Superior temporal gyrus (tissue), 1 donor: Measurements from ENCODE around the gene TMEM143.
A peak's percentile ranks its signal among the peaks of the same experiment; 100 is the strongest.
"Not testable (repeated sequence)": the region's sequence is repeated elsewhere in the genome, so short reads cannot be mapped to it uniquely, and the experiment has no call there.

ENCODE experiments used
- DNase-seq: peaks from one replicate; pipeline ENCODE4 v3.0.0-alpha.2; 2016; ENCODE audit errors: extremely low spot score

TMEM143 gene

DNA sequence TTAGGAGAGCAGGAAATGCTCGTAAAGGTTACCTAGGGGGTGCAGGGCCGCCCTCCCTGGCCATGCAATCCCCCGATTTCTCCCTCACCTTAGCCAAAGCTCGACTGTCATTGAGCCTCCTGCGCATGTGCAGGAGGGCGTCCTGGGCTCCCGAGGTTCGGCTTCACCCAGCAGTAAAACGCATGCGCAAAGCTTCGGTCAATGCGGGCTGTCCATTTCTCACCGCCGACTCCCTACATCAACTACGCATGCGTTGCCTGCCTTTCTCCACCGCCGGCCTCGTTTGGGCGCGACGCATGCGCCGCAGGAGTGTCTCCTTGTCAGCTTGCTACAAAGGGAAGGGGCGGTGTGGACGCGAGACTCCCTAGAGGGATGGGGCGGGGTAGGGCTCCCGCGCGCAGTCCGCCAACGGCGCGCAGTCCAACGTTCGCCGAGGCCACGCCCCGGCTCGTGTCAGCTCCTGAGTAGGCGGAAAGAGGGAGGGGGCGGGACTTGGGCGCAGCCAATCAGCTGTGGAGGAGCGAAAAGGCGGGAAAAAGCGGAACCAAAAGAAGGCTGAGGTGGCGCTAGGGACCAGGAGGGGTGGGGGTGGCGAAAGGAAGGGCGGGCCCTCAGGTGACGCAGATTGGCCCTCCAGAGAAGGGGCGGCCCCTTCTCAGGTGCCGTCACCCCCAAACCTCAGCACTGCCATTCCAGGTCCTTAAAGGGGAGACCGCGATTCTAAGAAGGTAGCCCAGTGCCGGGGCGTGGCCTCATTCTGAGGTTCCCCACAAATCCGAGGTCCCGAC lies at the start of gene TMEM143, which contains the start of gene SYNGR4:
Gene TMEM143, minus strand, starts transcription at position 131 of the 788 bp plus-strand sequence. Its CDS starts 20 bp downstream, at position 111.
Gene SYNGR4, plus strand, starts transcription at position 558 of the 788 bp plus-strand sequence. CDS start 1,476 bp downstream, outside the sequence.
- DNase-seq: peak; percentile 100

DNA sequence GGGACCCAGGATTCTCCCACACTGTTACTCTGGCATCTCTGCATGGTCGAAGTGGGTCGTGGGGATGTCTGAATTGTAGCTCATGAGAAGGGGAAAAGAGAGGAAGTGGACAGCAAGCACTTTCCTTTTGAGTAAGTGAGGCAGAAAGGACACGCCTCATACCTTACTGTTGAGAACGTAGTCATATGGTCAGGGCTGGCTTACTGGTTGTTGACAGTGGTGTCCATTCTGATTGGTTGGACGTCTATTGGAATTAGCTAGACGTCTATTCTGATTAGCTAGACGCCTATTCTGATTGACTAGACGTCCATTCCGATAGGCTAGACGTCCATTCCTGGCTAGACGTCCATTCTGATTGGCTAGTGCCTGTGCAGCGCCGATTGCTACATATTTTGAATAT lies 42.1 kb upstream of the TMEM143 start:
- no peak for DNase-seq

DNA sequence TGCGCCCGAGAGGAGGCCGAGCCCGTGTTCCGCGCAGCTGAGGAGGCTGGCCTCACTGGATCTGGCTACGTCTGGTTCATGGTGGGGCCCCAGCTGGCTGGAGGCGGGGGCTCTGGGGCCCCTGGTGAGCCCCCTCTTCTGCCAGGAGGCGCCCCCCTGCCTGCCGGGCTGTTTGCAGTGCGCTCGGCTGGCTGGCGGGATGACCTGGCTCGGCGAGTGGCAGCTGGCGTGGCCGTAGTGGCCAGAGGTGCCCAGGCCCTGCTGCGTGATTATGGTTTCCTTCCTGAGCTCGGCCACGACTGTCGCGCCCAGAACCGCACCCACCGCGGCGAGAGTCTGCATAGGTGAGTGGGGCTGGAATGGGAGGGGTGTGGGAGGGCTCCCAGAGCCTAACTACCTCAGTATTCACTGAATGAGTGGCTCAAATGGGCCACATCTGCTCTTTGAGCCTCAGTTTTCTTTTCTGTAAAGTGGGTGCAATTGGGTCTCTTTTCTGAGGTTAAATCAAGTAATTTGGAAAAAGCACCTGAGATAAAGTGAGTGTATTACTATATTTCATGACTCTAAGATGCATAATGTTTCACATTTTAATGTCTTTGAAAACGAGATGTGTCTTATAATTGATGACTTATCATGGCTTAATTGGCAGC lies 41.4 kb upstream of the TMEM143 start:
- no peak for DNase-seq

DNA sequence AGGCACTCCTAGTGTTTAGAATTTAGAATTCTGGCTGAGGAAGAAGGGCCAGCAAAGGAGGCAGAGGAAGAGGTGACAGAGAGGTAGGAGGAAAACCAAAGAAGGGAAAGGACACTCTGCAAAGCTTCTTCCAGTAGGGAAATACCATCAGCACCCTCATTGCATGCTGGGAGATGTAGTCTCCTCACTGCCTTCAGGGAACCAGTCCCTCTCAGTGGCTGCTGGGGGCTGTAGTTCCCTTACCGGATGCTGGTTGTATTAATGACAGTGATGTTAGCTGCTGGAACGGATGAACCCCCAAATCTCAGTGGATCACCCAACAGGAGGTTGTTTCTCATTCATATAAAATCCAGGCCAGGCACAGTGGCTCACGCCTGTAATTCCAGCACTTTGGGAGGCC lies 39.9 kb upstream of the TMEM143 start:
- DNase-seq: peak; percentile 72

DNA sequence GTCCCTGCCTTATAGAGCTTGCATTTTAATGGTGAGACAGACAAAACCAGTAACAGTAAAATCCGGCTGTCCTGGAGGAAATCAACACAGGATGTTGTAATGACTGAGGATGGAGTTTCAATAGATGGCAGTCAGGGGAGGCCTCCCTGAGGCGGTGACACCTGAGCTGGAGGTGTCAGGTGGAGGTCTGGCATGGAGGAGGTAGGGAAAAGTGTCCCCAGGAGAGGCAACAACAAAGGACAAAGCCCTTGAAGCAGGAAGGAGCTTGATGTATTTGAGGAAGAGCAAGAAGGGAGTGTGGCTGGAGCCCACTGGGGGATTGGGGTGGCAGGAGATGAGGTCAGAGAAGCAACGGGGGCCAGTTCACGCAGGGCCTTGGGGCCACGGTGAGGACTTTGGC lies 37.5 kb upstream of the TMEM143 start:
- DNase-seq: no peak

DNA sequence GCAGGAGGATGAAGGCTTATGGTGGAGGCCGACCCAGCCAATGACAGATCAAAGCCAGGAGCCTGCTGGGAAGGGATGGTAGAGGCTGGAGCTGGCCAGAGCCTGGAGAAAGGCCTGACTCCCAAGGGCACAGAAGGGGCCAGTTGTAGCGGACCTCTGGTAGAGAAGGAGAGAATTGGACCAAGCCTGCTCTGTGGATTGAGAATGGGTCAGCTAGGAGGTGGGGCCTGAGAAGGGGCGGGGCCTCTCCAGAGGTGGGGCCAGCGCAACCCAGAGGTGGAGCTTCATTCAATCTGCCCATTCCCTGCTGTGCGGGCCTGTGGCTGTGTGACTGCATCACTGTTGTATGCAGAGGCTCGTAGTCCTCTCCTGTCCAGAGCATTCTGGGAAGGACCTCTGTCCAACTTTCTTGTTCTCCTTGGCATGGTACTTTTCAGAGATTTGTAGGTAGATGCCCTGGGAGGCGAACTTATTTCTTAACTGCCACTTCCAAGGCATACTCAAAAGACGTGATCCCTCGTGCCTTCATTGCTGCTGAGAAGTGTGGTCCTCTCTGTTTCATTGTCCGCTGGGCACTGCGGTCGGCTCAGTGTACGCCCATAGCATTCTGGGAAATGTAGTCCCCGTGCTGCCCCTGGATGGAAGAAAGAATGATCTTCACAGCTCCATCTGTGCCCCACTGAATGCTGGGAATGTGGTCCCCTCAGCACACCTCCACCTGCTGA lies 36.4 kb upstream of the TMEM143 start:
- no peak for DNase-seq

DNA sequence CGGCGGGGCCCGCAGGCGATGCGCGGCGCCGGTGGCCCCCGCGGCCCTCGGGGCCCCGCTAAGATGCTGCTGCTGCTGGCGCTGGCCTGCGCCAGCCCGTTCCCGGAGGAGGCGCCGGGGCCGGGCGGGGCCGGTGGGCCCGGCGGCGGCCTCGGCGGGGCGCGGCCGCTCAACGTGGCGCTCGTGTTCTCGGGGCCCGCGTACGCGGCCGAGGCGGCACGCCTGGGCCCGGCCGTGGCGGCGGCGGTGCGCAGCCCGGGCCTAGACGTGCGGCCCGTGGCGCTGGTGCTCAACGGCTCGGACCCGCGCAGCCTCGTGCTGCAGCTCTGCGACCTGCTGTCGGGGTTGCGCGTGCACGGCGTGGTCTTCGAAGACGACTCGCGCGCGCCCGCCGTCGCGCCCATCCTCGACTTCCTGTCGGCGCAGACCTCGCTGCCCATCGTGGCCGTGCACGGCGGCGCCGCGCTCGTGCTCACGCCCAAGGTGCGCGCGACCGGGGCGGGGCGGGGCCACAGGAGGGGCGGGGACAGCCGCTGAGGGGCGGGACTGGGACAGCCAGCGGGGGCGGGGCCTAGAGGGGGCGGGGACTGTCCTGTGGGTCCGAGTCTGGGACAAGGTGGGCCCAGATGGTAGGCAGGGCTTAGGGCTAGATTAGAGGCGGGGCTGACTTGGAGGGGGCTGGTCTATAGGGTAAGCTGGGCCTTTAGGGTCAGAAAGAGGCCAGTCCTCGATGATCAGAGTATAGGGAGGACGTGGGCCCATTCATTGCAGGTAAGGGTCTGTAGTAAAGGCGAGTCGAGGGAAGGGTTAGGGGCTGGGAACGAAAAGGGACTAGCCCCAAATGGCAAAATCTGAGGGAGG lies 34.9 kb upstream of the TMEM143 start:
- DNase-seq: no peak

DNA sequence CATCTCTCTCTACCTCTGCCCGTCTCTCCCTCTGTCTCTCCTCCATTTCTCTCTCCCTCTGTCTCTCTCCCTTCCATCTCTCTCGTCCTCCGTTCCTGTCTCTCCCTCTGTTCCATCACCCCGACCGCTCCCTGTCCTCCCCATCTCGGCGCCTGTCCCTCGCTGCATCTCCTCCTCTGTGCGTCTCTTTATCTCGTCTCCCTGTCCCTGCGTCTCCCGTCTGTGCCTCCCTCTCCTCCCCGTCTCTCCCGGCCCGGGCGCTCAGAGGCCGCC lies 34.3 kb upstream of the TMEM143 start:
- no peak for DNase-seq

DNA sequence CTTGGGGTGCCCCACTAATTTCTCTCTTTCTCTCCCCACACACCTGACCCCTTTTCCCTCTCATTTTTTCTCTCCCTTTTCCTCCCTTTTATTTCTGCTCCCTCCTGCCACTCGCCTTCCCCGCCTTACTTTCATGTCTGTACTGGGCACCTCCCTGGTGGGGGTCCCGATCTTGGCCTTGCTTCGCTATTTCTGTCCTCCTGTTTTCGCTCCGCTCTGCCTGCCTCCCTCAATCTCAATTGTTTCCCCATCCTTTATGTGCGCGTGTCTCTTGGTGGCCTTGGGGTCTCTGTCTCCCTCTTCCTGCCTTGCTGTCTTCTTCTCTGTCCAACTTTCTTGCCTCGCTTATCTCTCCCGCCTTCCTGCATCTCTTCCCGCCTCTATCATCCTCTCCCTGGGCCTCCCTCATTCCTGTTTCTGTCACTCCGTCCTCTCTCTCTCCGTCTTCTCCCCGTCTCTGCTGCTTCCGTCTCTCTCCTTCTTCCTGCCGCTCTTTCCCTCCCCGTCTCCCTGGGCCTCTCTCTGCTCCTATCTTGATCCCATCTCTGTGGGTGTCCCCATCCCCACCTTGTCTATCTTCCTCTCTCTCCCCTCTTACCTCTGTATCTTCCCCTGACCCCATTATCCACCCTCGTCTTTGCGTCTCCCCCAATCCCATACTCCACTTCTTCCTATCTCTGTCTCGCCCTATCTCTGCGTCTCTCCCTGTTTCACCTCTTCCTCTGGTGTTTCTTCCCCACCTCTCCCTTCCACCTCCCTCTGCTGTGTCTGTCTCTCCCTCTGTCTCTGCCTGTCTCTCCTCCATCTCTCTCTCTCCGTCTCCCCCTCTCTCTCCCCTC lies 33.7 kb upstream of the TMEM143 start:
- DNase-seq: no peak

DNA sequence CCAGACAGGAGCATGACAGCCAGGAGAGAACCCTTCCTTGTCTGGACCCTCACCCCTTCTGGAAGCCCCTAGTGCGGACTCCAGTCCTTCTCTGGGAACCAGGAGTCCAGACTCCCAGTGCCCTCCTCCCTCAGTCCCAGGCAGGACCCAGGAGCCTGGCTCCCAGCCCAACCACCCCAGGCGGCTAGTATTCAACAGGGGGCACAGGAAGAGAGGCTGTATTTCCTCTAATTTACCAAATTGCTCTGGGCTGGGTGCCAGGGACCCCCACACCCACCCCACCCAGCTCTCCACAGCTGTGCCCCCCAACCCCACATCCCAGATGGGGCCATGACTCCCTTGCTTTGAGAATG lies 33.1 kb upstream of the TMEM143 start:
- no peak for DNase-seq

DNA sequence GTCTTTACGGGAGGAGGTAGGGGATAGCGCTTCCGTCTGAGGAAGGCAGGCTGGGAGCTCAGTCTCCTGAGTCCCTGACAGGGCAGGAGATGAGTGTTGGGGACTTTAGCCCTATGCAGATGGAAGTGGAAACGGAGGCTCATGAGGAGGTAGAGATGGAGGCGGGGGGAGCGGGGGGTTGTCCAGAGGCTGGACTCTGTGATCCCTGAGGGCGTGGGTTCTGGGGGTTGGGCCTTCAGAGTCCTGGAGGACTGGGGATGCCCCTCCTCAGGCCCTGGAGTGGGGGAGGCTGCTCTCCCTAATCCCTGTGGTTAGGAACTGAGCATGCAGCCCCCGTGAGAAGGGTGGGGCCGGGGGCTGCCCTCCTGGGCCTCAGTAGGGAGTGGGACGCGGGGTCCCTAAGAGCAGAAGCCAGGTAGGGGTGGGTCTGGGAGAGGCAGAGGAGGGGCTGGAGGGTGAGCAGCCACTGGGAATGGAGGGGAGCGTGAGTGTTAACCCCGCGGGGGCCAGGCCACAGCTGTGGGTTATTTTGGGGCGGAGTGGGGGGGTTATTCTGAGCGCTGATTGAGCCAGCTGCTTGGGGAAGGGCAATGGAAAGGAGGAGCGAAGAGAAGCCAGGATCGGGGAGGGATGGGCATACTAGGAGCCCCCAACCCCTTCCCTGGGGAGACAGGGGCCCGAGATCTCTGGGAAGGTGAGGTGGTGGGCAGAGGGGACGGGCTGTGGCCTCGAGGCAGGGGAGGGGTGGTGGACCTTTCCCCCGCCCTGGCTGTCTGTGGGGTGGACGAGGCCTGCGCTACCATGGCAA lies 32.5 kb upstream of the TMEM143 start:
- no peak for DNase-seq

DNA sequence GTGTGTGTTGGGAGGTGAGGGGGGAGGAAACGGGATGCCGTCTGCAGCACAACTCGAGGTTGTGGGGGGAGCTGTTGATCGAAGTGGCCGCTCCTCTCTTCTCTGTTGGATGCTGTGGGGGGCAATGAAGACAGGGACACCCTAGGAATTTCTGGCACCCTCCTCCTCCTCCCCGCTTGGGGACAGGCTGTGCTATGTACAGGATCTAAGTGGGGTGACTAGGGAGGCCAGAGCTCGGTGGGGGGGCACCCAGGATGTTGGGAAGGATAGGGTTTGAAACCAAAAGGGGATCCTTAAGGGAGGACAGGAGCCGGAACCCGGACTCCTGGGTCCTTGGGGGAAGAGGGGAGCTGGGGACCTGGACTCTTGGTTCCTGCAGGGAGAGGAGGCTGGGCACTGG lies 31.8 kb upstream of the TMEM143 start:
- DNase-seq: no peak

DNA sequence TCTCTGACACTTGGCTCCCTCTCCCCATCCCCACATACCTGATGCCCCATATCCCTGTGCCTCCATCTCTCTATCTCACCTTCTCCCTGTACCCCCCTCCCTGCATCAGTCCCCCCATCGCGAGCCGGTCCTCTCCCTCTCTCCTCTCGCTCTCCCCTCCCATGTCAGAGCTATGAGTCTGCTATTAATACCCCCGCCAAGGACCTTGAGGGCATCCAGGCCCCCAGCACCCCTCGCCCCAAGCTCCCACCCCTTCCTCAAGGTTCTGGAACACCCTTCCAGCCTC lies 31.4 kb upstream of the TMEM143 start:
- DNase-seq: no peak

DNA sequence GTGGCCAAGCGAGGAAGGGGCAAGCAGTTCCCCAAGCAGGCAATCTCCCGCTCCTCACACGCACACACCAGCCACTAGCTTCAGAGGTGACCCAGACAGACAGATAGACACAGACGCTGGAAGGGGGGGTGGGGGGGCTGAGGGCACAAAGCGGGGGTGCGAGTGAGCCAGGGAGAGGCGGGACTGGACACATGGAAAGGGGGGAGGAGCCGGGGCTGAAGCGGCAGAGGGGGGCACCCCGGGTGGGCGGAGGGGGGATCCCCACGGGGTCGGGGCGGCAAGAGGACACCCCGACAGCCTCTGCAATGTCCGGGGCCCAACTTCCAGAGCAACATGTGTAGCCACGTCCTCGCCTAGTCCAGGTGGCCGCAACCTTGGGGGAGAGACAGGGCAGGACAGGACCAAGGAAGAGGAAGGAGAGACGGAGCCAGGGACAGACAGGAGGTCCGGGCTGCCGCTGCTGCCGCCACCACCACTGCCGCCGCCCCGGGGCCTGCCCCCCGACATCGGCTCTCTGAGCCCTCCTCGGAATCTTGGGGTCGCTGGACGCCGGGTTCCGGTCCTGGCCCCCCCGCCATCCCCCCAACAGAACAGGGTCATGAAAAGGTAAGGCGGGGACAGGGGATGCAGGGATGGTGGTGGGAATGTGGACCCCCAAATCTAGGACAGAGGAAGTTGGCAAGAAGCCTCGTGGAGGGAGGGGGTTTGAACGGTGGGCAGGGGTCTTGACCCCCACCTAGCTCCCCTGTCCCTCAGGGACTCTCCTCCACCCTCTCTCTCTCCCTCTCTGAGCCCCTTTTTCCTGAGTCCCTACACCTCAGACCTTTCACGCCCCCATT lies 30.8 kb upstream of the TMEM143 start:
- DNase-seq: no peak

DNA sequence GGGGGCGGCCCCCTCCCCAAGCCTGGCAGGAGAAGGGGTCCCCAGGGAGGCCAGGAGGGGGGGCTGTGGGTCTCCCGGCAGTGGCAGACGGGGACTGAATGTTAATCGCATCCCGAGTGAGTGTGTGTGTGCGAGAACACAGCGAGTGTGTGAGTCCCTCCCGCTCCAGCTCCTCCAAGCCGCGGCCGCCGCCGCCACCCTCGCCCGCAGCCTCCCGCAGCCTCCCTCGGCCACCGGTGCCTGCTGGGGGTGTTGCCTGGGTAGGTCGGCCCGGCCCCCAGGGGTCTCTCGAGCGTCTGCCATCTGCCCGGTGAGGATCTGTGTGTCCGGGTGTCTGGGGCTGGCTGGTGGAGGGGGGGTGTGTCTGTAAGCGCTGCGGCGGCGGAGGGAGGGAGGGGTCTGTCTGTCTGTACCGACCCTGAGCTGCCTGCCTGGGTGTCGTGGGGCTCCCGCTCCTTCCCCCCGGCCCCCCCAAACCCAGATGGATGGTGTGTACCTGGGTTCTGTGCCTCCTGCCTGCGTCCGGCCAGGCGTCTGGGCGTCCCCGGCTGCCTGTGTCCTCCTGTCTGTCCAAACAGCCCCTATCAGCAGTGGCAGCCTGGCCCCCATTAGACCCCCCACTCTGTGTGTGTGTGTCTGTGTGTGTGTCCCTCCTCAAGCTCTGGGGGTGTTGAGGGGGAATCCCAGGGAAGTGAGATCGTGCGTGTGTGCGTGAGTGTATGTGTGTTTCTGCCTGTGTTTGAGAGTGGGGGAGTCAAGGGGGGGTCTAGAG lies 30.0 kb upstream of the TMEM143 start, which contains the start of gene GRIN2D:
Gene GRIN2D, plus strand, starts transcription at position 110 of the 772 bp plus-strand sequence. CDS start 4,725 bp downstream, outside the sequence.
- DNase-seq: no peak

DNA sequence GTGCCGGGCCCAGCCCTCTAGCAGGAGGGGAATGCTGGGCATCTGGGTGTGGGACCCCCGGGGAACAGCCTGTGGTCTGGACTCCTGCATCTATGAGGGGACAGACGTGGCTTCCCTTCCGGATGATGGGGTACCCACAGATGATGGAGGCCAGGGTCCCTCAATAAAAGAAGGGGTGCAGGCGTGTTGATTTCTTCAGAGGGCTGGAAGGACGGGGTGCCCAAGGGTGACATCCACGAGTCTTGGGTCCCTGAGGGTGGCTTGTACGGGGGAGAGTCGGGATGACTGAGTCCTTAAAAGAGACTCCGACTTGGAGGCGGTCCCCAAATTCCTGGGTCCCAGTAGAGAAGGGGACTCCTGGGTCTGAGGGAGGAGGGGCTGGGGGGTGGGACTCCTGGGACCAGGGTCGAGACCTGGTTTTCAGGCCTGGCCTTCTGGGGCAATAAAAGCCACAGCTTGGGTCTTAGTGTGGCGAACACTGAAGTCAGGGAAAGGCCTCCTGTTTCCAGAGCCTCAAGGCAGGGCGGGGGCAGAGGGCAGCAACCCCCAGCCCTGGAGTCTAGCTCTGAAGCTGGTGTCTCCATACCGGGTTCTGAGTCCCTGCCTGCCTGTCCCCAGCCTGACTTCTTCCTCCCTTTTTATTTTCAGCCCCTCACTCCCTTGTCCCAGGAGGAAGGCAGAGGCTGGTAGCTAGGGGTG lies 29.3 kb upstream of the TMEM143 start:
- DNase-seq: no peak

DNA sequence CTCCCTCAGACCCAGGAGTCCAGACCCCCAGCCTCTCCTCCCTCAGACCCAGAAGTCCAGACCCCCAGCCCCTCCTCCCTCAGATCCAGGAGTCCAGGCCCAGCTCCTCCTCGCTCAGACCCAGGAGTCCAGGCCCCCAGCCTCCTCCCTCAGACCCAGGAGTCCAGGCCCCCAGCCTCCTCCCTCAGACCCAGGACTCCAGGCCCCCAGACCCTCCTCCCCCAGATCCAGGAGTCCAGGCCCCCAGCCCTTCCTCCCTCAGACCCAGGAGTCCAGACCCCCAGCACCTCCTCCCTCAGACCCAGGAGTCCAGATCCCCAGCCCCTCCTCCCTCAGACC lies 28.2 kb upstream of the TMEM143 start:
- not testable (repeated sequence) for DNase-seq
